CD1c-positive myeloid dendritic cell (primary cell): ENCODE data around the gene EHD3.

Experiments used
- DNase-seq: peaks from one replicate; pipeline ENCODE4 v3.0.0-alpha.2; 2016; ENCODE audit errors: extremely low spot score

Gene EHD3

DNA sequence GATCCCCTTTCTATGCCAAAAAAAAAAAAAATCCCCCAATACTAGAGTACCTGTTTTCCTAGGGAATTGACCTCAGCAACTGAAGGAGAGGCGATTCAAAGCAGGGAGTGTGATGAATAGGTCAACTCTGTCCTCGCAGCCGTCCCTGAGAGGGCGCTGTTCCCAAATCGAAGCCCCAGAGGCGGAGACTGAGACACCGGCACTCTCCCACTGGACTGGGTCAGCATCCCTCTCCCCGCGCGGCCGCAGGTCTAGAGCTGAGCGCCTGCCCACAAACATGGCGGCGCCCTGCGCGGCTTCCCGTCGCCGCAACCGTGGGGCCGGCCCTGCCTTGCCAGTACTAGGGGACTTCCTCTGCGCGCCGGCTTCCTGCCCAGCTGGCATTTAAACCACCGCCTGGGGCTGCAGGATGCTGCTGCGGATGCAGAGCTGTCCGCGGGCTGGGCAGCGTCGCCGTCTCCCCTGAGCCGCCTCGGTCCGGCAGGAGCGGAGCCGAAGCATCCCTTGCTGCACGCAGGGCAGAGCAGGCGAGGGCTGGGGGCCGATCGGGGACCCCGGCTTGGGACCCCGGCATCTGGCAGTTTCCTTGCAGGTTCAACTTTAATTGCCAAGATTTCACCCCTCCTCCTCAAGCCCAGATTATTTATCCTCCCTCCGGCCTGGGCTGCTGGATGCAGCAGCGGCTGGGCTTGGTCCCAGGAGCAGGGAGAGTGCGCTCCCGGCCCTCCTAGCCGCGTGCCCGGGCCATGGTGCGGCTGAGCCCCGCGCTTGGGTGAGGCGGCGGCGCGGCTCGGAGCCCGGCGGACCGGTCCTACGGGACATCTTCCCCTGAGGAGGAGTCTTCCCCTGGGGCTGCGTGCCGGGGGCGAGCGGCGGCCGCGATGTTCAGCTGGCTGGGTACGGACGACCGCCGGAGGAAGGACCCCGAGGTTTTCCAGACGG lies at the start of gene EHD3:
TSS of gene EHD3 (plus strand) at position 412 of the 942 bp plus-strand sequence. CDS start at position 882, 470 bp downstream.
- DNase-seq, result peak; percentile 79

DNA sequence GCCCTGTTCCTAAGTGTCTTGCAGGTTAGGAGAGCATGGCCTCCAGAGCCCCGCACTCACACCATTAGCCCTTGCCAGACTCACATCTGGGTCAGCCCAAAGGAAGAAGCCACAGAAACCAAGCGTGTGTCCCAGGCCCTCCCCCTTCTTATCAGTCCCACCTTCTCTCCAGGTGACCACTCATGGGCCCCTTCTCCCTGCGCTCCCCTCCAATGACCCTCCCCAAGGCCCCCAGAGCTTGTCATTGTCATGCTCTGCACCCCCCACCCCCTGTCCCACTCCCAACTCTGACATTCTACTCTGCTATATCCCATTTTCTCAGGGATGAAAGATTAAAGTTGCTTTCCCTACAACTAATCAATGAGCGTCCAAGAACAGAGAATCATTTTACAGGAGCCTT lies 46.8 kb upstream of the EHD3 start:
- DNase-seq, result no peak

- no peak for DNase-seq
Observed at GRCh38 chr2:31188131-31188530, 45.8 kb upstream of the EHD3 start.

DNA sequence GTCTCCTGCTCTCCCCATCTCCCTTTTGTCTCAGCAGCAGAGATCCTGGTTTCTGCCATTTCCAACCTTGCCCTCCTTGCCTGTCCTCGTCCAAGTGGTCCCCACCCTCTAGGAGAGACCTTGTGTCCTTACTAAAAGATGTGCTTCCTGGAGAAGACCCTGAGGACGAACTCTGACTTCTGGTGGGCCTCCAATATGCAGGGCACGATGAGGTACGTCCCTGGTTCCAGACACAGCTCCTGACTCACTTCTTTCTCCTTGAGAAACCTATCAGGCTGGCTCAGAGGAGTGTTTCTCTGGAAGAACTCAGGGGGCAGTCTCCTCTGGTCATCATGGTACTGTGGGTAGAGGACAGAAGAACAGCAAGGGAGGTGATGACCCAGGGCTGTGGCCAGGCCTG lies 44.8 kb upstream of the EHD3 start:
- DNase-seq, result no peak

DNA sequence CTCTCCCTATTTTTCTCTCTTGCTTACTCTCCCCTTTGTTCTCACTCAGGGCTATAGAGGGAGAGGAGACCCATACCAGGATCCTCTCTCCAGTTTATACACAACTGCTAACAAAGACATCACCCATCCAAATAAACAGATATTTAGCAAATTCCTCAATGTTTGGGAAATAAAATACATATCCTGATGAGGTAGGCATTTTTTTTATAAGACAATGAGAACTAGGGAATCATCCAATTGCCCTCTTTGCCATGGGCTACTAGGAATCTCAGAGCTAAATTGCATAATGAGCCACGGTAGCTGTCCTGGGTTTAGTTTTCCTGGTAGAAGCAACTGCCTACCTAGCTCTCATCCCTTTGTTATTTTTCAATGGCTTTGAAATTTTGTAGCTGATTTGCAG lies 43.8 kb upstream of the EHD3 start:
- DNase-seq, result no peak

- no peak for DNase-seq
Observed at GRCh38 chr2:31191931-31192330, 42.0 kb upstream of the EHD3 start.

GRCh38 chr2:31192396-31192795 lies 41.6 kb upstream of the EHD3 start:
- DNase-seq, result no peak

GRCh38 chr2:31192851-31193392 lies 41.0 kb upstream of the EHD3 start:
- no peak for DNase-seq

GRCh38 chr2:31193806-31194205 lies 40.1 kb upstream of the EHD3 start:
- no peak for DNase-seq

- no peak for DNase-seq
Observed at GRCh38 chr2:31196622-31197021, 37.3 kb upstream of the EHD3 start.

DNA sequence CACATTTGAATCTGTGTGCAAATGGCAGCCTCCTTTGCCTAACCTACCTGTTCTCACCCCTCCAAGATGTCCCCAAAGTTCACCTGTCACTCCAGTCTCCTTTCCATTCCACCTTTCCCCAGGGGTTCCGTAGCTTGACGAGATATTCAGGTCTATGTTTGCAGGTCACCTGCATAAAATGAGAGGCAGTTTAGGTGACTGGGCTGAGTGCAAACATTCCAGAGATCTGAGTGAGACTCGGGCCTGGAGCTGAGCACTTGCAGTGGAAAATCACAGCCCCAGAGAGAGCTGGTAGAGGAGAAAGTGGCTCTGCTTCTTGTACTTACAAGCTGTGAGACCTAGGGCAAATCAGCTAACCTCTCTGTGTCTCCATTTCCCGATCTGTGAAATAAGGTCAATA lies 36.8 kb upstream of the EHD3 start:
- no peak for DNase-seq

DNA sequence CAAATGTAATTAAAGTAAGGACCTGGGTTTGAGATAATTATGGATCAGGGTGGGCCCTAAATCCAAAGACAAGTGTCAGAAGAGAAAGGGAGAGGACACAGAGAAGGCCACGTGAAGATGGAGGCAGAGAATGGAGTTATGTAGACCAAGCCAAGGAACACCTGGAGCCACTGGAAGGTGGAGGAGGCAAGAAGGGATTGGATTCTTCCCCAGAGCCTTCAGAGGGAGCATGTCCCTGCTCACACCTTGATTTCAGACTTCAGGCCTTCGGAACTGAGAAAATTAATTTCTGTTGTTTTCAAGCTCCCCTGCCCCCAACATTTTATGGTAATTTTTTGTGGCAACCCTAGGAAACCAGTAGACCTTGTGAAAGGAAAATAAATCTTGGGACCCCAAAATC lies 36.3 kb upstream of the EHD3 start:
- DNase-seq, result no peak

DNA sequence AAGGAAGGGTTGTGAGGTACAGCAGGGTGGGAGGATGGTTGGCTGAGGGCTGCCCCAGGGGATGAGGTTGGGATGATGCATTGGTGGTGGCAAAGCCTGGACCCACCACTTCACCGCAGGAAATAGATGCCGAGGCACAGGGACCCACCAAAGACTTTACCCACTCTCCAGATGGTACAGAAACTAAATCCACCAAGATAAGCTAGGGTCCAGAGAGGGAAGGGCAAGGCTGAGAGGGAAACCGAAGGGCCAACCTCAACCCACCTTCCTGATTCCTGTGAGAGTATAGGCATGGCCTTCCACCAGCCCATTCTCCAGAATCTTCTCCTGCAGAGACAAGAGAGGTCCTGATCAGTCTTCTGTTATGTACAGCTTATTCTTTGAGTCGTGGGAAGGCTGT lies 34.7 kb upstream of the EHD3 start:
- no peak for DNase-seq

- no peak for DNase-seq
Observed at GRCh38 chr2:31200972-31201371, 33.0 kb upstream of the EHD3 start.

DNA sequence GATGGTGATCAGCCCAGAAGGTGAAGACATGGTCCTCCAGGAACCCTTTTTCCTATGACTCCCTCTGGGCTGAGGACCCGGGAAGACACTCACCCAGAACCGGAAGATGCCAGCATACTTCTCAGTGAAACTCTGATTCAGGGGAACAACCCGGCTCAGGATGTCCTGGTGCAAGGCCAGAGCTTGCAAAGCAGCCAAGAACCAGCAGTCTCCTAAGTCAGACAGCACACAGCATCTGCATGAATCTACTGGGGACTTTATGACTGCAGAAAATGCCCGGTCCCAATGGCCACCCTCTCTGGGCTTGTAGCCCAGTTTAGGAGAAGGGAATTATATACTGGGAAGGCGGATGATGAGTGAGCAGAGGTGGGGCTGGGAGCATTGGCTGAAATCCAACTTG lies 31.9 kb upstream of the EHD3 start:
- no peak for DNase-seq

DNA sequence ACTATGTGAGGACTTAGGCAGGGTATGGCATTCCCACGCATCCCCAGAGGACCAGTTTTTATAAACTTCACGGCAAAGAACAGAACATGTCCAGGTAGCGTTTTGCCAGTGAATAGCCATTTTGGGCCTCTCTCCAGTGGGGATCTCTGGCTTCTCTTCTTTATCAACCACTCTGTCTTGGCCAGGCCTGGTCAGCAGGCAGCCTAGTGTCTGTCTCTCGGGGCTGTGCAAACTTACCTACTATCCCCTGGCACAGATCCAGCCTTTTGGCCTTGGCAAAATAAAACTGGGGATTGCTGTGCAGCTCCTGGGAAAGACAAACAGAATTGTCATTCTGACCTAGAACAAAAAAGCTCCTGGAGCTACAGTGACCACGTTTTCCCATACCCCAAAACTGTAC lies 31.1 kb upstream of the EHD3 start:
- DNase-seq, result no peak

DNA sequence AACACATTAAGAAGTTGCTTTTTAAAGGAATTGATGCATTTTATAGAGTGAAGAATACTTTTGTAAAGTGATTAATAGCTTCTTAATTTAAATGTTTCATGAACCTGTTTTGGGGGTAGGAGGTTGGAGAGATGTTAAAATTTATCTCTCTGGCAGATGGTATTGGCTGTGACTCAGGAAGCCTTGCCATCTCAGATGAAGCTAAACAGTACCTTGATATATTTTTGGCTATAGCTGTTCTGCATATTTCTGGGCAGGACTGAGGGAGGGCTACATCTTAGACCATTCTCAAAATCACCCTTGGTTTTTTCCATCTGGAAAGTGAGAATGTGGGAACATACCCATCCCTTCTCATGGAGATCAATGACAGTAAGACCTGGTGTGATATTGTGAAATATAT lies 30.0 kb upstream of the EHD3 start:
- DNase-seq, result no peak

- no peak for DNase-seq
Observed at GRCh38 chr2:31204783-31205182, 29.2 kb upstream of the EHD3 start.

- DNase-seq, result no peak
Observed at GRCh38 chr2:31205186-31205585, 28.8 kb upstream of the EHD3 start.

GRCh38 chr2:31205613-31206012 lies 28.3 kb upstream of the EHD3 start:
- DNase-seq, result no peak

- no peak for DNase-seq
Observed at GRCh38 chr2:31207790-31208189, 26.2 kb upstream of the EHD3 start.

- DNase-seq, result no peak
Observed at GRCh38 chr2:31208240-31208639, 25.7 kb upstream of the EHD3 start.
